ENCODE results near the gene EIPR1. TPM values are rescaled to one million over a fixed set of nuclear protein-coding genes. Genes with fewer than 3 reads are reported as not detected.

The EIPR1 gene
- total RNA-seq, 1 donor from 2014 or later = 27.8 TPM

DNA sequence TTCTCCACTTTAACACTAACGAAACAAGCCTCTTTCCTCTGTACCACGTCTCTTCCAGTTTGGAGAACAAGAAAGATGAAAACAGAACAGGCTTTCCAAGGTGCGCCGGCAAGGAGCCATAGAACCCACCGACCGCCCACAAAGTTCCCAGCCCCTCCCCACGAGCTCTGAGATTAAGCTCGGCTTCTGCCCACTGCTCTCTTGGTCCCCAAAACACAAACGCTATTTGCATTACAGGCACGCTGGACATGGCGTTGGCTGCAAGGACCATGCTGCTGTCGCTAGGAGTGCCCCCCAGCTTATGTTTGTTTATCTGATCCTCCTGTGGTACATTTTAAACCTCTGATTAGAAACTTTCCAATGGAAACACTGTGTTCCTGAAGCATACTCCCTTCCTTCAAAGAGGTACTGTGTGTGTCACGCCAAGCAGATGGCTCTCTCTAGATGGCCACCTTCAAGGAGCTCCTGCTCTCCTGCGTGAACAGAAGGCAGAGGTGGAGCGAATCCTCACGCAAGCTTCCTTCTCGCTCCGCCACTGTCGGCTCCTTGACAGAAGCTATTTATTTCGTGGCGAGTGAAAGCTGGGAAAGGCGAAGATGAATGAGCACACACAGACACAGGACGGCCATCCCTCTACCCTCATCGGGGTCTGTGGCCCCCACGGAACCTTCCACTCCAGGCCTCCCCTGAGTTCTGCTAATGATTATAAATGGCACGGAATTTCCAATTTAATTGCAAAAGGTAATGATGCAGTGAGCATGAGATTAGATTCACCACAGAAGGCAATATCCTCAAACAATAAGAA lies 166.2 kb downstream of the EIPR1 start:
- H3K27ac Mint-ChIP-seq (ENCODE audit: unreplicated experiment) = no peak overlapping the region
- no peaks in the 10 kb centered on the region for H3K4me1 ChIP-seq (ENCODE audit: insufficient read depth, low read length)
- no peak for DNase-seq (ENCODE audit: low read depth)
- no peaks in the 10 kb centered on the region for H3K79me2 ChIP-seq (ENCODE audit: insufficient read depth, low read length)
- peaks cover 3% of the 10 kb centered on the region for H3K36me3 ChIP-seq (ENCODE audit: insufficient read depth, low read length)
- H3K27me3 Mint-ChIP-seq (ENCODE audit: low read depth, unreplicated experiment) = no peaks in the 10 kb centered on the region
- H2AFZ ChIP-seq (ENCODE audit: low read depth, low read length) = no peak overlapping the region
- no peak overlapping the region for H3K9ac ChIP-seq (ENCODE audit: low read length)
- no peak overlapping the region for H3K4me2 ChIP-seq (ENCODE audit: low read length)
- no peaks in the 10 kb centered on the region for H3K9me3 ChIP-seq (ENCODE audit: insufficient read depth, low read depth, low read length)
- H3K4me1 Mint-ChIP-seq (ENCODE audit: low read depth, unreplicated experiment) = no peaks in the 10 kb centered on the region
- no peak for FAIRE-seq
- H3K27ac ChIP-seq (ENCODE audit: low read depth, low read length) = no peak overlapping the region
- peaks cover 6% of the 10 kb centered on the region for H3K36me3 Mint-ChIP-seq (ENCODE audit: low read depth, unreplicated experiment)
- H4K20me1 ChIP-seq (ENCODE audit: insufficient read depth, low read length) = peaks cover 7% of the 10 kb centered on the region
- H3K9me3 Mint-ChIP-seq (ENCODE audit: unreplicated experiment) = no peaks in the 10 kb centered on the region
- H3K4me3 Mint-ChIP-seq (ENCODE audit: unreplicated experiment) = no peak overlapping the region
- TF ChIP-seq, protein P1, sequence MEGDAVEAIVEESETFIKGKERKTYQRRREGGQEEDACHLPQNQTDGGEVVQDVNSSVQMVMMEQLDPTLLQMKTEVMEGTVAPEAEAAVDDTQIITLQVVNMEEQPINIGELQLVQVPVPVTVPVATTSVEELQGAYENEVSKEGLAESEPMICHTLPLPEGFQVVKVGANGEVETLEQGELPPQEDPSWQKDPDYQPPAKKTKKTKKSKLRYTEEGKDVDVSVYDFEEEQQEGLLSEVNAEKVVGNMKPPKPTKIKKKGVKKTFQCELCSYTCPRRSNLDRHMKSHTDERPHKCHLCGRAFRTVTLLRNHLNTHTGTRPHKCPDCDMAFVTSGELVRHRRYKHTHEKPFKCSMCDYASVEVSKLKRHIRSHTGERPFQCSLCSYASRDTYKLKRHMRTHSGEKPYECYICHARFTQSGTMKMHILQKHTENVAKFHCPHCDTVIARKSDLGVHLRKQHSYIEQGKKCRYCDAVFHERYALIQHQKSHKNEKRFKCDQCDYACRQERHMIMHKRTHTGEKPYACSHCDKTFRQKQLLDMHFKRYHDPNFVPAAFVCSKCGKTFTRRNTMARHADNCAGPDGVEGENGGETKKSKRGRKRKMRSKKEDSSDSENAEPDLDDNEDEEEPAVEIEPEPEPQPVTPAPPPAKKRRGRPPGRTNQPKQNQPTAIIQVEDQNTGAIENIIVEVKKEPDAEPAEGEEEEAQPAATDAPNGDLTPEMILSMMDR (IDR thresholded peaks at IDR 0.05; ENCODE audit: insufficient read depth, low read depth, low read length) = no peak
- no peak for TF ChIP-seq EZH2 (IDR thresholded peaks at IDR 0.05; ENCODE audit: insufficient read depth, low read length)
- no peaks in the 10 kb centered on the region for H3K27me3 ChIP-seq (ENCODE audit: insufficient read depth, low read length)
- no peak overlapping the region for H3K4me3 ChIP-seq (ENCODE audit: insufficient read depth, low read depth, low read length)

- Histone ChIP-seq H4K20me1 (ENCODE audit: insufficient read depth, low read length) (peaks cover 3% of the 10 kb centered on the region), H3K9ac (ENCODE audit: low read length) (no peak overlapping the region), H3K27ac (ENCODE audit: low read depth, low read length) (no peak overlapping the region), H3K36me3 (ENCODE audit: insufficient read depth, low read length) (peaks cover 3% of the 10 kb centered on the region), H3K4me3 (ENCODE audit: insufficient read depth, low read depth, low read length) (no peak overlapping the region), H3K9me3 (ENCODE audit: insufficient read depth, low read depth, low read length) (no peaks in the 10 kb centered on the region), H3K4me1 (ENCODE audit: insufficient read depth, low read length) (no peaks in the 10 kb centered on the region), H3K27me3 (ENCODE audit: insufficient read depth, low read length) (no peaks in the 10 kb centered on the region), H3K79me2 (ENCODE audit: insufficient read depth, low read length) (no peaks in the 10 kb centered on the region), H3K4me2 (ENCODE audit: low read length) (no peak overlapping the region), H2AFZ (ENCODE audit: low read depth, low read length) (no peak overlapping the region)
- Mint-ChIP-seq H3K27me3 (ENCODE audit: low read depth, unreplicated experiment) (no peaks in the 10 kb centered on the region), H3K36me3 (ENCODE audit: low read depth, unreplicated experiment) (peaks cover 6% of the 10 kb centered on the region), H3K4me3 (ENCODE audit: unreplicated experiment) (no peak overlapping the region), H3K27ac (ENCODE audit: unreplicated experiment) (no peak overlapping the region), H3K4me1 (ENCODE audit: low read depth, unreplicated experiment) (no peaks in the 10 kb centered on the region), H3K9me3 (ENCODE audit: unreplicated experiment) (no peaks in the 10 kb centered on the region)
- DNase-seq (ENCODE audit: low read depth) = no peak
- TF ChIP-seq EZH2 (IDR thresholded peaks at IDR 0.05; ENCODE audit: insufficient read depth, low read length) = no peak
- TF ChIP-seq, protein P1 (IDR thresholded peaks at IDR 0.05; ENCODE audit: insufficient read depth, low read depth, low read length) = no peak
- FAIRE-seq = no peak
Measured at GRCh38 chr2:3210257-3210656, 167.4 kb downstream of the EIPR1 start.

DNA sequence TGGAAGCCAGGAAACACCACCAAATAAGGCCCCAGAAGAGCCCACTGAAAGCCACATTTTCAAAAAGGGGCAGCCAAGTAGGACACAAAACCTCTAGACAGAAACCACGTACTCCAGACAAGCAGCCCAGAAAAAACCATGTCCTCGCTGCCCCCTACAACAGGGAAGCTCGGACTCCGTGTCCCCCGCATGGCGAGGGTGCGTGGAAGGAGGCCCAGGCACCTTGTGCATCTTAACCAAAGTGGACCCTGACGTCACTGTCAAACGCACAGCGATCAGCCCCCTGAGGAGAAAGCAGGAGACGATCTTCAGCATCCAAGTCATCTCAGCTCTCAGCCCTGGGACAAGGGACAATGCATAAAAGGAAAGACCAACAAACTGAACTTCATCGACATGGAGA lies 168.4 kb downstream of the EIPR1 start:
- no peak overlapping the region for H3K4me2 ChIP-seq (ENCODE audit: low read length)
- H3K4me1 Mint-ChIP-seq (ENCODE audit: low read depth, unreplicated experiment) = no peaks in the 10 kb centered on the region
- DNase-seq (ENCODE audit: low read depth) = no peak
- peaks cover 6% of the 10 kb centered on the region for H3K36me3 Mint-ChIP-seq (ENCODE audit: low read depth, unreplicated experiment)
- H3K27ac ChIP-seq (ENCODE audit: low read depth, low read length) = no peak overlapping the region
- no peaks in the 10 kb centered on the region for H3K9me3 Mint-ChIP-seq (ENCODE audit: unreplicated experiment)
- H3K9ac ChIP-seq (ENCODE audit: low read length) = no peak overlapping the region
- no peaks in the 10 kb centered on the region for H3K27me3 Mint-ChIP-seq (ENCODE audit: low read depth, unreplicated experiment)
- H3K4me3 ChIP-seq (ENCODE audit: insufficient read depth, low read depth, low read length) = no peak overlapping the region
- H2AFZ ChIP-seq (ENCODE audit: low read depth, low read length) = no peak overlapping the region
- no peaks in the 10 kb centered on the region for H3K79me2 ChIP-seq (ENCODE audit: insufficient read depth, low read length)
- H3K27me3 ChIP-seq (ENCODE audit: insufficient read depth, low read length) = no peaks in the 10 kb centered on the region
- no peak overlapping the region for H3K4me3 Mint-ChIP-seq (ENCODE audit: unreplicated experiment)
- peaks cover 6% of the 10 kb centered on the region for H4K20me1 ChIP-seq (ENCODE audit: insufficient read depth, low read length)
- no peak for TF ChIP-seq EZH2 (IDR thresholded peaks at IDR 0.05; ENCODE audit: insufficient read depth, low read length)
- TF ChIP-seq, protein P1 (IDR thresholded peaks at IDR 0.05; ENCODE audit: insufficient read depth, low read depth, low read length) = no peak
- no peak overlapping the region for H3K27ac Mint-ChIP-seq (ENCODE audit: unreplicated experiment)
- H3K9me3 ChIP-seq (ENCODE audit: insufficient read depth, low read depth, low read length) = no peaks in the 10 kb centered on the region
- peaks cover 3% of the 10 kb centered on the region for H3K36me3 ChIP-seq (ENCODE audit: insufficient read depth, low read length)
- H3K4me1 ChIP-seq (ENCODE audit: insufficient read depth, low read length) = no peaks in the 10 kb centered on the region
- no peak for FAIRE-seq
